ENCODE results near the gene CDC7. TPM values are rescaled to one million over a fixed set of nuclear protein-coding genes. Genes with fewer than 3 reads are reported as not detected.

CDC7 gene
- total RNA-seq, 1 experiment from 2014 or later, result 59.0 TPM

DNA sequence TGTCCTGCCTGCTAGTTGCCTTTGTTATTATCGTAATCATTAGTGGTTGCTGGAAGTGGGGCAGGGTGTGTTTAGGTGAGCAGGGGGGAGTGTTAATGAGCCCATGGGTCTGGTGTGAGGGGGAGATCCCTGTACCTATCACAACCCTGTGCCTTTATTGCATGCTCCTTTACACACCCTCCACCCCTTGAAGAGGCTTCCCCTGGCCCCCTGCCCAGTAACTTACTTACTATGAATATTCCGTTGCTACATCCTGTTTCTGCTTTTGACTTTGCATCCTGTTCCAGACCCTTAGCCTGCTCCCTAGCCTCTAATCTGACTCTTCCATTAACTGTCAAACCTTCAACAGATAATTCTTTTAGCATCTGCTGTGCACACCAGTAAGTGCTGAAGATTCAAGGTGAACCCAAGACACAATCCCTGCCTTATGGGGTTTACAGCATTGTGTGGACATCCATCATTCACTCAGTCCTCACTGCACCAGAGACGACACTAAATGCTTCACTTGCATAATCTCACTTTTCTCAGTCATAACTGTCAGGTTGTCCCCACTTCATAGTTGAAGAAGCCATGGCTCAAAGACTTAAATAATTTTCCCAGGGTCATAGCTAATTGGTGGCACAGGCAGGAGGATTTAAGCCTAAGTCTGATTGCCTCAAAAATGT lies 47.9 kb downstream of the CDC7 start:
- Histone ChIP-seq H3K27me3 (ENCODE audit: control insufficient read depth, insufficient read depth, low read length) (no peaks in the 10 kb centered on the region), H3K4me3 (ENCODE audit: insufficient read depth, low read depth, low read length) (no peak overlapping the region), H3K36me3 (replicated peaks; ENCODE audit: control insufficient read depth, insufficient read depth, low read length) (no peaks in the 10 kb centered on the region)
- DNase-seq, result no peak

- Histone ChIP-seq H3K4me3 (ENCODE audit: insufficient read depth, low read depth, low read length) (no peak overlapping the region), H3K36me3 (replicated peaks; ENCODE audit: control insufficient read depth, insufficient read depth, low read length) (no peaks in the 10 kb centered on the region), H3K27me3 (ENCODE audit: control insufficient read depth, insufficient read depth, low read length) (no peaks in the 10 kb centered on the region)
- no peak for DNase-seq
Observed at GRCh38 chr1:91549041-91549735, 48.5 kb downstream of the CDC7 start.

GRCh38 chr1:91550961-91551360 lies 50.3 kb downstream of the CDC7 start:
- Histone ChIP-seq H3K4me3 (ENCODE audit: insufficient read depth, low read depth, low read length) (no peak overlapping the region), H3K27me3 (ENCODE audit: control insufficient read depth, insufficient read depth, low read length) (no peaks in the 10 kb centered on the region), H3K36me3 (replicated peaks; ENCODE audit: control insufficient read depth, insufficient read depth, low read length) (no peaks in the 10 kb centered on the region)
- DNase-seq, result no peak

GRCh38 chr1:91552091-91552490 lies 51.4 kb downstream of the CDC7 start:
- H3K27me3 ChIP-seq (ENCODE audit: control insufficient read depth, insufficient read depth, low read length), result no peaks in the 10 kb centered on the region
- no peak for DNase-seq
- H3K4me3 ChIP-seq (ENCODE audit: insufficient read depth, low read depth, low read length), result no peak overlapping the region
- no peaks in the 10 kb centered on the region for H3K36me3 ChIP-seq (replicated peaks; ENCODE audit: control insufficient read depth, insufficient read depth, low read length)

- Histone ChIP-seq H3K4me3 (ENCODE audit: insufficient read depth, low read depth, low read length) (no peak overlapping the region), H3K36me3 (replicated peaks; ENCODE audit: control insufficient read depth, insufficient read depth, low read length) (no peaks in the 10 kb centered on the region), H3K27me3 (ENCODE audit: control insufficient read depth, insufficient read depth, low read length) (no peaks in the 10 kb centered on the region)
- DNase-seq, result no peak
Observed at GRCh38 chr1:91552596-91552995, 51.9 kb downstream of the CDC7 start.

GRCh38 chr1:91553177-91553591 lies 52.5 kb downstream of the CDC7 start:
- Histone ChIP-seq H3K4me3 (ENCODE audit: insufficient read depth, low read depth, low read length) (no peak overlapping the region), H3K36me3 (replicated peaks; ENCODE audit: control insufficient read depth, insufficient read depth, low read length) (no peaks in the 10 kb centered on the region), H3K27me3 (ENCODE audit: control insufficient read depth, insufficient read depth, low read length) (no peaks in the 10 kb centered on the region)
- no peak for DNase-seq

DNA sequence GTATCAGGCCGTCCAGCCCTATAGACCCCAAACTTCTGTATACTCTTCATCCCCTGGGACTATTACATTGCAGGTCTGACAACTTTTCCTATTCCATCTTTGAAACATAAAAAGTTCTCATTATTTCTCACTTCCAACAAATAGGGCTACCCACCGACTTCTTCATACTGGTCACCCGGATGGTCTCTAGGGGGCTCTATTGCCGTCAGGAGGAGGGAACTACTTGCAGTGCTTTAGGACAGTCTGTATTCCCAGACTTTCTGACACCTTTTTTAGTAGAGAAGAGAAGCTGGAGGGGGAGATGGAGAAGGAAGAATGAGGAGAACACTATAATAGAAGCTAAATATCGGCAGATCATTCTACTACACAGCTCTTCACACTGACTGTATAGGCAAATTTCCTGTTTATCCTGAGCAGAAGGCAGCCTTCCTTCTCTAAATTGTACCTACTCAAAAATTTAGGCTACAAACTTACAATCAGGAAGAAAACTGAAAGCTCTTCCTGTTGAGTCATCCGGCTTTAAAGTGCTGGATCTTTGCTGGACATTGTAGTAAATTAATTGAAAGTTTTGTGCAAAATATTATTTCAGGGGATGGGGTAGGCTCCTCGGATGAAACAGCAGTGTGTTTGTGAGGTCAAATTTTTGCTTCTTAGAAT lies 54.6 kb downstream of the CDC7 start:
- H3K27me3 ChIP-seq (ENCODE audit: control insufficient read depth, insufficient read depth, low read length), result no peaks in the 10 kb centered on the region
- H3K36me3 ChIP-seq (replicated peaks; ENCODE audit: control insufficient read depth, insufficient read depth, low read length), result no peaks in the 10 kb centered on the region
- H3K4me3 ChIP-seq (ENCODE audit: insufficient read depth, low read depth, low read length), result no peak overlapping the region
- peak; percentile 55 for DNase-seq

GRCh38 chr1:91555821-91556531 lies 55.3 kb downstream of the CDC7 start:
- Histone ChIP-seq H3K4me3 (ENCODE audit: insufficient read depth, low read depth, low read length) (no peak overlapping the region), H3K27me3 (ENCODE audit: control insufficient read depth, insufficient read depth, low read length) (no peaks in the 10 kb centered on the region), H3K36me3 (replicated peaks; ENCODE audit: control insufficient read depth, insufficient read depth, low read length) (no peaks in the 10 kb centered on the region)
- no peak for DNase-seq

DNA sequence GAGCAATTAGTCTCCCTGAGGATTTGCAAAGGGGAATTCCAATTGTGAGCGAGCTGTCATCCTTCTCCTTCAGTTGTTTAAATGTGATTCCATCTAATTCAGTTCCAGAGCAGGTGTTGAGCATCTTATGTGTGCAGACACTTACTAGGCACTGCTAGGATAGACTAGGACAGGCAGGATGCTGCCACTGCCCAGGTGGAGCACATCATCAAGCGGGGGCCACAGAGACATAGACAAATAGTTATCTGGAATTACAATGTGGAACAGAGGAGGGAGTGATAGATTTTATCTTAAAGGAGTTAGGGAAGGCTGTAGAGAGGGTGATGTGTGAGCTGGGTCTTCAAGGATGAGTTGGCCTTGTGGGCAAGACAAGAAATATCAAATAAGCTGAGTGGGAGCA lies 55.9 kb downstream of the CDC7 start:
- DNase-seq, result no peak
- Histone ChIP-seq H3K27me3 (ENCODE audit: control insufficient read depth, insufficient read depth, low read length) (no peaks in the 10 kb centered on the region), H3K4me3 (ENCODE audit: insufficient read depth, low read depth, low read length) (no peak overlapping the region), H3K36me3 (replicated peaks; ENCODE audit: control insufficient read depth, insufficient read depth, low read length) (no peaks in the 10 kb centered on the region)

- Histone ChIP-seq H3K36me3 (replicated peaks; ENCODE audit: control insufficient read depth, insufficient read depth, low read length) (no peaks in the 10 kb centered on the region), H3K4me3 (ENCODE audit: insufficient read depth, low read depth, low read length) (no peak overlapping the region), H3K27me3 (ENCODE audit: control insufficient read depth, insufficient read depth, low read length) (no peaks in the 10 kb centered on the region)
- DNase-seq, result no peak
Observed at GRCh38 chr1:91557039-91557690, 56.5 kb downstream of the CDC7 start.

GRCh38 chr1:91557826-91558225 lies 57.2 kb downstream of the CDC7 start:
- H3K27me3 ChIP-seq (ENCODE audit: control insufficient read depth, insufficient read depth, low read length), result no peaks in the 10 kb centered on the region
- no peaks in the 10 kb centered on the region for H3K36me3 ChIP-seq (replicated peaks; ENCODE audit: control insufficient read depth, insufficient read depth, low read length)
- no peak overlapping the region for H3K4me3 ChIP-seq (ENCODE audit: insufficient read depth, low read depth, low read length)
- DNase-seq, result no peak

DNA sequence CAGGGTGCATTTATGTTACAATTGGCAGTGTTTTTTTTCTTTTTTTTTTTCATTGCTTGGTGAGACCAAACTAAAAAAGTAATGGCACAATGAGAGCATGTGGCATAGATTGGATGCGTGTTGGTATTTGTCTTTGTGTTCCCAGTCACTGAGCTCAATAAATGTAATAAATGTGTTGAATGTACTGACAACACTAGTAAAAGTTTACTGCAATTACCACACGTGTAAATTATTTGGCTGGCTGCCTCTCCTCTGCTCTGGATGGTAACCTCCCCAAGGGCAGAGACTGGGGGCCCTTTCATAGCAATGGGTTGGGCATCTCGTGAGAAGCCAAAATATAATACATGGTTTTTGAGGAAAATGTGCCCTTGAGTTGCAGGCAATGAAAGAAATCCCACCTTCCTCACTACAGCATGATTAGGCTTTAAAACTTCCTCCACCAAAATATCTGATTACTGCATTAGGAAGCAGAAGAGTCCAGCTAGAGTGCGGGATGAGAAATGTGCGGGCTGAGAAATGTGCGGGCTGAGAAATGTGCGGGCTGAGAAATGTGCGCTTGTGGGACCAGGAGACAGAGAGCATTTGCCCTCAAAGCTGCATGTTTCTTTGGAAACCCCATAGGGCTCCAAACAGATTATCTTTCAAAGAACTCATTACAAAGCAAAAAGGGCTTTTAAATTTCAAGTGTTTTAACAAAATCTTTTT lies 58.5 kb downstream of the CDC7 start:
- H3K4me3 ChIP-seq (ENCODE audit: insufficient read depth, low read depth, low read length), result no peak overlapping the region
- H3K36me3 ChIP-seq (replicated peaks; ENCODE audit: control insufficient read depth, insufficient read depth, low read length), result no peaks in the 10 kb centered on the region
- H3K27me3 ChIP-seq (ENCODE audit: control insufficient read depth, insufficient read depth, low read length), result no peaks in the 10 kb centered on the region
- no peak for DNase-seq

- H3K4me3 ChIP-seq (ENCODE audit: insufficient read depth, low read depth, low read length), result no peak overlapping the region
- no peak for DNase-seq
- no peaks in the 10 kb centered on the region for H3K27me3 ChIP-seq (ENCODE audit: control insufficient read depth, insufficient read depth, low read length)
- no peaks in the 10 kb centered on the region for H3K36me3 ChIP-seq (replicated peaks; ENCODE audit: control insufficient read depth, insufficient read depth, low read length)
Observed at GRCh38 chr1:91559838-91560565, 59.4 kb downstream of the CDC7 start.

All from H7 (cell line).